Peyer's patch (tissue), 4 donors: ENCODE results near the gene MND1. TPM values are rescaled to one million over a fixed set of nuclear protein-coding genes. Genes with fewer than 3 reads are reported as not detected.

Source experiments
- DNase-seq, 3 donors: peaks; one replicate each; pipeline ENCODE4 v3.0.0-alpha.2; 2017 to 2019
- H3K27ac ChIP-seq, 4 donors: fragments of 200-600 bp; sonication (generic); one replicate each; pipeline ENCODE4 v1.5.1; 2016 to 2019
- H3K27me3 ChIP-seq, 2 donors: fragments of 200-600 bp; sonication (generic); one replicate each; pipeline ENCODE4 v1.5.1; 2019
- H3K36me3 ChIP-seq, 3 donors: fragments of 200-600 bp; sonication (generic); one replicate each; pipeline ENCODE4 v1.5.1; 2016 to 2019
- H3K4me1 ChIP-seq, 4 donors: fragments of 200-600 bp; sonication (generic); one replicate each; pipeline ENCODE4 v1.5.1; 2016 to 2019
- H3K4me3 ChIP-seq, 4 donors: fragments of 200-600 bp; sonication (generic); 1 replicate in 3 of 4; 2 replicates in 1 of 4; pipeline ENCODE4 v1.5.1; 2016 to 2019; ENCODE audit warnings: mild to moderate bottlenecking in 1 of 4
- H3K9me3 ChIP-seq, 4 donors: fragments of 200-600 bp; sonication (generic); one replicate each; pipeline ENCODE4 v1.5.1; 2016 to 2019; ENCODE audit warnings: mild to moderate bottlenecking in 1 of 4
- CTCF ChIP-seq, 6 experiments: fragments of 450-650 bp in 4 of 6; fragments of 200-600 bp in 2 of 6; sonication (generic) in 1 of 6; IDR thresholded peaks; one replicate each; pipeline ENCODE4 v1.5.1; 2017 to 2019; ENCODE audit warnings: antibody characterized with exemption in 6 of 6, mild to moderate bottlenecking in 3 of 6, moderate library complexity in 1 of 6
- POLR2A ChIP-seq, 2 donors: fragments of 450-650 bp; IDR thresholded peaks; one replicate each; pipeline ENCODE4 v1.5.1; 2017; ENCODE audit warnings: antibody characterized with exemption in 2 of 2, mild to moderate bottlenecking in 2 of 2, moderate library complexity in 2 of 2
- total RNA-seq, 4 donors: library from RNA; depleted of rRNA; stranded (reverse); fragments of >200 nt; gene quantifications; one replicate each; pipeline ENCODE4 v1.1.0, GENCODE V29; 2016

Gene MND1
- total RNA-seq, 4 donors from 2014 or later: 3.5 to 7.4 TPM; not detected in 2

- H3K4me3 ChIP-seq: no peak overlapping the region
- no peaks in the 10 kb centered on the region for H3K4me1 ChIP-seq
- no peaks in the 10 kb centered on the region for H3K27me3 ChIP-seq
- no peak overlapping the region for H3K27ac ChIP-seq
- no peak for DNase-seq
- no peak for TF ChIP-seq CTCF (IDR thresholded peaks at IDR 0.05)
- TF ChIP-seq POLR2A (IDR thresholded peaks at IDR 0.05): no peak
- H3K36me3 ChIP-seq: no peaks in the 10 kb centered on the region
- H3K9me3 ChIP-seq: no peaks in the 10 kb centered on the region
Observed at GRCh38 chr4:153347117-153347516, 2.6 kb downstream of the MND1 start.

- TF ChIP-seq CTCF (IDR thresholded peaks at IDR 0.05): no peak
- TF ChIP-seq POLR2A (IDR thresholded peaks at IDR 0.05): no peak
- DNase-seq: no peak
- Histone ChIP-seq H3K27me3 (no peaks in the 10 kb centered on the region), H3K36me3 (no peaks in the 10 kb centered on the region), H3K4me3 (no peak overlapping the region), H3K4me1 (no peaks in the 10 kb centered on the region), H3K27ac (no peak overlapping the region), H3K9me3 (no peaks in the 10 kb centered on the region)
Observed at GRCh38 chr4:153348006-153348405, 3.5 kb downstream of the MND1 start.

- Histone ChIP-seq H3K27ac (no peak overlapping the region), H3K4me3 (no peak overlapping the region), H3K4me1 (no peaks in the 10 kb centered on the region), H3K27me3 (no peaks in the 10 kb centered on the region), H3K36me3 (no peaks in the 10 kb centered on the region), H3K9me3 (no peaks in the 10 kb centered on the region)
- TF ChIP-seq POLR2A (IDR thresholded peaks at IDR 0.05) (no peak), CTCF (IDR thresholded peaks at IDR 0.05) (no peak)
- no peak for DNase-seq
Observed at GRCh38 chr4:153349206-153349805, 4.8 kb downstream of the MND1 start.

GRCh38 chr4:153362184-153362583 lies 17.7 kb downstream of the MND1 start:
- H3K36me3 ChIP-seq: no peaks in the 10 kb centered on the region
- no peak overlapping the region for H3K4me3 ChIP-seq
- no peak for TF ChIP-seq CTCF (IDR thresholded peaks at IDR 0.05)
- no peaks in the 10 kb centered on the region for H3K4me1 ChIP-seq
- H3K27ac ChIP-seq: no peak overlapping the region
- no peak for DNase-seq
- H3K27me3 ChIP-seq: no peaks in the 10 kb centered on the region
- H3K9me3 ChIP-seq: no peaks in the 10 kb centered on the region

- Histone ChIP-seq H3K4me1 (no peaks in the 10 kb centered on the region), H3K36me3 (no peaks in the 10 kb centered on the region), H3K4me3 (no peak overlapping the region), H3K27ac (no peak overlapping the region), H3K27me3 (no peaks in the 10 kb centered on the region), H3K9me3 (no peaks in the 10 kb centered on the region)
- DNase-seq: no peak
- TF ChIP-seq CTCF (IDR thresholded peaks at IDR 0.05): no peak
- no peak for TF ChIP-seq POLR2A (IDR thresholded peaks at IDR 0.05)
Observed at GRCh38 chr4:153364061-153364460, 19.6 kb downstream of the MND1 start.

GRCh38 chr4:153365003-153365402 lies 20.5 kb downstream of the MND1 start:
- TF ChIP-seq POLR2A (IDR thresholded peaks at IDR 0.05) (no peak), CTCF (IDR thresholded peaks at IDR 0.05) (no peak)
- no peaks in the 10 kb centered on the region for H3K36me3 ChIP-seq

More at GRCh38 chr4:153365003-153365402, 20.5 kb downstream of the MND1 start:
- Histone ChIP-seq H3K4me1 (no peaks in the 10 kb centered on the region), H3K4me3 (no peak overlapping the region), H3K27me3 (no peaks in the 10 kb centered on the region), H3K27ac (no peak overlapping the region), H3K9me3 (no peaks in the 10 kb centered on the region)
- no peak for DNase-seq
